ENCODE results near the gene DAB1. TPM values are rescaled to one million over a fixed set of nuclear protein-coding genes. Genes with fewer than 3 reads are reported as not detected.

DAB1 gene
- total RNA-seq, 3 donors from 2014 or later (not counting 1 experiment from before 2014, with no cell fraction given), result 0.41 TPM; not detected in 2

GRCh38 chr1:56964349-56965017 lies 459.4 kb downstream of the DAB1 start:
- no peaks in the 10 kb centered on the region for H3K9me3 ChIP-seq (ENCODE audit: control insufficient read depth, insufficient read depth, low read length)
- H3K4me3 ChIP-seq (ENCODE audit: low read length), result no peak overlapping the region
- Mint-ChIP-seq H3K27ac (no peak overlapping the region), H3K36me3 (no peaks in the 10 kb centered on the region), H3K27me3 (ENCODE audit: low read depth in 2 of 2) (peaks cover 0 to 7% of the 10 kb centered on the region in 2 donors), H3K4me1 (peaks cover 0 to 11% of the 10 kb centered on the region in 2 donors), H3K9me3 (no peaks in the 10 kb centered on the region), H3K4me3 (no peak overlapping the region)
- H3K4me1 ChIP-seq (ENCODE audit: control insufficient read depth, insufficient read depth, low read length), result no peaks in the 10 kb centered on the region
- ATAC-seq, result no peak
- intact Hi-C loops (cut with micrococcal nuclease), result no loop called here
- no peaks in the 10 kb centered on the region for H3K27me3 ChIP-seq (ENCODE audit: control insufficient read depth, insufficient read depth, low read length)
- no peak overlapping the region for H3K27ac ChIP-seq (ENCODE audit: low read length)
- TF ChIP-seq, protein P1, sequence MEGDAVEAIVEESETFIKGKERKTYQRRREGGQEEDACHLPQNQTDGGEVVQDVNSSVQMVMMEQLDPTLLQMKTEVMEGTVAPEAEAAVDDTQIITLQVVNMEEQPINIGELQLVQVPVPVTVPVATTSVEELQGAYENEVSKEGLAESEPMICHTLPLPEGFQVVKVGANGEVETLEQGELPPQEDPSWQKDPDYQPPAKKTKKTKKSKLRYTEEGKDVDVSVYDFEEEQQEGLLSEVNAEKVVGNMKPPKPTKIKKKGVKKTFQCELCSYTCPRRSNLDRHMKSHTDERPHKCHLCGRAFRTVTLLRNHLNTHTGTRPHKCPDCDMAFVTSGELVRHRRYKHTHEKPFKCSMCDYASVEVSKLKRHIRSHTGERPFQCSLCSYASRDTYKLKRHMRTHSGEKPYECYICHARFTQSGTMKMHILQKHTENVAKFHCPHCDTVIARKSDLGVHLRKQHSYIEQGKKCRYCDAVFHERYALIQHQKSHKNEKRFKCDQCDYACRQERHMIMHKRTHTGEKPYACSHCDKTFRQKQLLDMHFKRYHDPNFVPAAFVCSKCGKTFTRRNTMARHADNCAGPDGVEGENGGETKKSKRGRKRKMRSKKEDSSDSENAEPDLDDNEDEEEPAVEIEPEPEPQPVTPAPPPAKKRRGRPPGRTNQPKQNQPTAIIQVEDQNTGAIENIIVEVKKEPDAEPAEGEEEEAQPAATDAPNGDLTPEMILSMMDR (IDR thresholded peaks at IDR 0.05), result no peak
- WGBS (ENCODE audit: insufficient coverage), result 88% methylated on average over 9 of the region's 9 CpGs
- no peaks in the 10 kb centered on the region for H3K36me3 ChIP-seq (ENCODE audit: control insufficient read depth, insufficient read depth, low read length)
- DNase-seq, result no peak

- no peak overlapping the region for H3K27ac ChIP-seq (ENCODE audit: low read length)
- Mint-ChIP-seq H3K4me3 (no peak overlapping the region), H3K27ac (no peak overlapping the region), H3K36me3 (no peaks in the 10 kb centered on the region), H3K9me3 (no peaks in the 10 kb centered on the region), H3K27me3 (ENCODE audit: low read depth in 2 of 2) (peaks cover 0 to 6% of the 10 kb centered on the region in 2 donors), H3K4me1 (peaks cover 0 to 8% of the 10 kb centered on the region in 2 donors)
- WGBS (ENCODE audit: insufficient coverage), result 84% methylated on average over 4 of the region's 4 CpGs
- intact Hi-C loops (cut with micrococcal nuclease), result no loop called here
- no peaks in the 10 kb centered on the region for H3K36me3 ChIP-seq (ENCODE audit: control insufficient read depth, insufficient read depth, low read length)
- H3K4me1 ChIP-seq (ENCODE audit: control insufficient read depth, insufficient read depth, low read length), result no peaks in the 10 kb centered on the region
- no peak overlapping the region for H3K4me3 ChIP-seq (ENCODE audit: low read length)
- ATAC-seq (no peak), DNase-seq (no peak)
- no peaks in the 10 kb centered on the region for H3K9me3 ChIP-seq (ENCODE audit: control insufficient read depth, insufficient read depth, low read length)
- H3K27me3 ChIP-seq (ENCODE audit: control insufficient read depth, insufficient read depth, low read length), result no peaks in the 10 kb centered on the region
- TF ChIP-seq, protein P1 (IDR thresholded peaks at IDR 0.05), result no peak
These were observed 460.2 kb downstream of the DAB1 start for GRCh38 chr1:56963667-56964066.

DNA sequence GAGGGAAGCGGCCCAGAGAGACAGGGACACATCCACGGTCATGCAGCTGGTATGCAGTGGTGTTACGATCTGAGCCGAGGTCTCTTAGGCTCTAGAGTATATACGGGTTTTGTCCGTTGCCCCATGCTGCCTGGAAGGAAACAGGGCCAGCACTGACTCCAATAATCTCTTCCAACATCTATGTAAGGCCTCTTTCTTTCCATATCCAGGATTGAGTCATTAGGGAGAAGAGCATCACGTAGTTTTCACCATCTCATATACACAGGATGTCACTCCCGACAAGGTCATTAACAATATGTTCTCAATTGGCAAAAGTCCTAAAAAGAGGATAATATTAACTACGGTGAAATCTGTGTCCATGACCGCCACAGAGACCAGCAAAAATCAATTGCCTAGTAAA lies 462.4 kb downstream of the DAB1 start:
- H3K4me3 Mint-ChIP-seq, result no peak overlapping the region
- no peak overlapping the region for H3K27ac Mint-ChIP-seq

More for the DNA sequence above, 462.4 kb downstream of the DAB1 start:
- no peak overlapping the region for H3K4me3 ChIP-seq (ENCODE audit: low read length)
- Mint-ChIP-seq H3K36me3 (no peaks in the 10 kb centered on the region), H3K9me3 (no peaks in the 10 kb centered on the region), H3K4me1 (no peaks in the 10 kb centered on the region), H3K27me3 (ENCODE audit: low read depth in 2 of 2) (peaks cover 0 to 10% of the 10 kb centered on the region in 2 donors)
- no peaks in the 10 kb centered on the region for H3K27me3 ChIP-seq (ENCODE audit: control insufficient read depth, insufficient read depth, low read length)
- no peaks in the 10 kb centered on the region for H3K36me3 ChIP-seq (ENCODE audit: control insufficient read depth, insufficient read depth, low read length)
- ATAC-seq, result no peak
- DNase-seq, result no peak
- 95% methylated on average over 10 of the region's 10 CpGs for WGBS (ENCODE audit: insufficient coverage)
- intact Hi-C loops (cut with micrococcal nuclease), result no loop called here
- H3K4me1 ChIP-seq (ENCODE audit: control insufficient read depth, insufficient read depth, low read length), result no peaks in the 10 kb centered on the region
- TF ChIP-seq, protein P1 (IDR thresholded peaks at IDR 0.05), result no peak
- H3K9me3 ChIP-seq (ENCODE audit: control insufficient read depth, insufficient read depth, low read length), result no peaks in the 10 kb centered on the region
- no peak overlapping the region for H3K27ac ChIP-seq (ENCODE audit: low read length)

Measured in natural killer cell (primary cell).